AG20443 (cell line): Measurements from ENCODE around the gene HOXC10.

ENCODE experiments used
- DNase-seq: peaks from one replicate; pipeline ENCODE4 v3.0.0; 2012; ENCODE audit warnings: low spot score, mixed read lengths

Gene HOXC10

GRCh38 chr12:54004063-54004840 is 19.3 kb downstream of the HOXC10 start:
- no peak for DNase-seq

- DNase-seq = no peak
These were observed 20.0 kb downstream of the HOXC10 start for GRCh38 chr12:54004841-54005530.

GRCh38 chr12:54005531-54005852 is 20.5 kb downstream of the HOXC10 start:
- DNase-seq = no peak

GRCh38 chr12:54005853-54006558 is 21.1 kb downstream of the HOXC10 start:
- DNase-seq = peak; percentile 89

GRCh38 chr12:54006559-54007220 is 21.7 kb downstream of the HOXC10 start:
- DNase-seq = no peak

GRCh38 chr12:54007538-54008259 is 22.8 kb downstream of the HOXC10 start:
- DNase-seq = no peak

- DNase-seq = no peak
These were observed 23.3 kb downstream of the HOXC10 start for GRCh38 chr12:54008260-54008552.

GRCh38 chr12:54009171-54010052 is 24.5 kb downstream of the HOXC10 start:
- DNase-seq = peak; percentile 61

GRCh38 chr12:54010053-54010971 is 25.4 kb downstream of the HOXC10 start:
- DNase-seq = no peak

- DNase-seq = no peak
These were observed 26.2 kb downstream of the HOXC10 start for GRCh38 chr12:54010972-54011664.

- no peak for DNase-seq
These were observed 27.0 kb downstream of the HOXC10 start for GRCh38 chr12:54011665-54012532.

- DNase-seq = no peak
These were observed 27.9 kb downstream of the HOXC10 start for GRCh38 chr12:54012631-54013409.

GRCh38 chr12:54014377-54015017 is 29.6 kb downstream of the HOXC10 start:
- DNase-seq = no peak

GRCh38 chr12:54015018-54015931 is 30.3 kb downstream of the HOXC10 start:
- DNase-seq = no peak

GRCh38 chr12:54016051-54016450 is 31.1 kb downstream of the HOXC10 start:
- no peak for DNase-seq

- DNase-seq = peak; percentile 69
These were observed 31.6 kb downstream of the HOXC10 start for GRCh38 chr12:54016478-54016964.
